Measurements from ENCODE around the gene SRP54.

Gene SRP54

GRCh38 chr14:34981743-34982420 is 910 bp upstream of the SRP54 start:
- H3K4me3 ChIP-seq (replicated peaks in 1 of 2; ENCODE audit: low read depth in 2 of 2, low read length in 2 of 2), result peak overlapping the region; percentile 74 to 83
- DNase-seq (ENCODE audit: low read depth in 2 of 2), result peak; percentile 58
- TF ChIP-seq, protein P1, sequence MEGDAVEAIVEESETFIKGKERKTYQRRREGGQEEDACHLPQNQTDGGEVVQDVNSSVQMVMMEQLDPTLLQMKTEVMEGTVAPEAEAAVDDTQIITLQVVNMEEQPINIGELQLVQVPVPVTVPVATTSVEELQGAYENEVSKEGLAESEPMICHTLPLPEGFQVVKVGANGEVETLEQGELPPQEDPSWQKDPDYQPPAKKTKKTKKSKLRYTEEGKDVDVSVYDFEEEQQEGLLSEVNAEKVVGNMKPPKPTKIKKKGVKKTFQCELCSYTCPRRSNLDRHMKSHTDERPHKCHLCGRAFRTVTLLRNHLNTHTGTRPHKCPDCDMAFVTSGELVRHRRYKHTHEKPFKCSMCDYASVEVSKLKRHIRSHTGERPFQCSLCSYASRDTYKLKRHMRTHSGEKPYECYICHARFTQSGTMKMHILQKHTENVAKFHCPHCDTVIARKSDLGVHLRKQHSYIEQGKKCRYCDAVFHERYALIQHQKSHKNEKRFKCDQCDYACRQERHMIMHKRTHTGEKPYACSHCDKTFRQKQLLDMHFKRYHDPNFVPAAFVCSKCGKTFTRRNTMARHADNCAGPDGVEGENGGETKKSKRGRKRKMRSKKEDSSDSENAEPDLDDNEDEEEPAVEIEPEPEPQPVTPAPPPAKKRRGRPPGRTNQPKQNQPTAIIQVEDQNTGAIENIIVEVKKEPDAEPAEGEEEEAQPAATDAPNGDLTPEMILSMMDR (IDR thresholded peaks at IDR 0.05; ENCODE audit: low read depth, low read length), result peak; percentile 49

- no peak for DNase-seq (ENCODE audit: low read depth in 2 of 2)
- H3K4me3 ChIP-seq (replicated peaks in 1 of 2; ENCODE audit: low read depth in 2 of 2, low read length in 2 of 2), result peak overlapping the region; percentile 74 to 83
- TF ChIP-seq, protein P1 (IDR thresholded peaks at IDR 0.05; ENCODE audit: low read depth, low read length), result no peak
These were observed 462 bp downstream of the SRP54 start for GRCh38 chr14:34983148-34983760.

DNA sequence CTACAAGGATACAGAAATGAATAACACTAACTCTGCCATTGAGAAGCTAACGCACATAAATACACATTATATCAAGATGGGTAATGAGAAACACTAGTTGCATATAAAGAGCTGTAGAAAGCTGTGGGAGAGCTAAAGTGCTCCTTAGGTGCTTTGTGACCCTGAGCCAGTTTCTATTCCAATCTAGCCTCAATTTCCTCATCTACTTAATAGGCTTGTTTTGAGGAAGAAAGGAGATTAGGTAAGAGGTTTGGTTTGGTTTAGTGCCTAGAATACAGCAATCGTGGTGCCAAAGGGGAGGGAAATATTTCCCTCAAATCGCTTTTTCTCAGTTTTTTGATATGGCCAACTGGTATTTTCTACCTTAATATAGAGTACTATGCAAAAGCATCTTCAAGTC is 994 bp downstream of the SRP54 start:
- H3K4me3 ChIP-seq (replicated peaks in 1 of 2; ENCODE audit: low read depth in 2 of 2, low read length in 2 of 2), result peak overlapping the region; percentile 74 to 83
- DNase-seq (ENCODE audit: low read depth in 2 of 2), result peak; percentile 12 to 15
- TF ChIP-seq, protein P1 (IDR thresholded peaks at IDR 0.05; ENCODE audit: low read depth, low read length), result no peak

DNA sequence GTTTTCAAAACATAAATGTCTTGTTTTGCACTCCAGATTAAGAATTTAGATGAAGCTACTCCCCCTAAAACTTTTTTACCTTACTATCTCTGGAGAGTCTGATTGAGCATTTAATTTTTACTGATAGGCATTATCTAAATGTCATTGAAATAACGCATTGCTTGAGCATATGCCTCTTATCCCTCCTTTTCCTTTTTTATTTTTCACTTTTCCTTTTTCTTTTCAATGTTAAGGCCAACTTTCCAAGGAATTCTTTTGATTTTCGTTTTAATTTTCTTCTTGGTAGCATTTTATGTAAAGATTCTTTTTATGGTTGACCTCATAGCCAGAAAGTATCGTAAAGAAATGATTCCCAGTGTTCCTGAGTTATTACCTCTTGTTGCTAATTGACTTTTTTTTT is 2.9 kb downstream of the SRP54 start:
- DNase-seq (ENCODE audit: low read depth in 2 of 2), result no peak
- TF ChIP-seq, protein P1 (IDR thresholded peaks at IDR 0.05; ENCODE audit: low read depth, low read length), result no peak
- no peak overlapping the region for H3K4me3 ChIP-seq (replicated peaks in 1 of 2; ENCODE audit: low read depth in 2 of 2, low read length in 2 of 2)

DNA sequence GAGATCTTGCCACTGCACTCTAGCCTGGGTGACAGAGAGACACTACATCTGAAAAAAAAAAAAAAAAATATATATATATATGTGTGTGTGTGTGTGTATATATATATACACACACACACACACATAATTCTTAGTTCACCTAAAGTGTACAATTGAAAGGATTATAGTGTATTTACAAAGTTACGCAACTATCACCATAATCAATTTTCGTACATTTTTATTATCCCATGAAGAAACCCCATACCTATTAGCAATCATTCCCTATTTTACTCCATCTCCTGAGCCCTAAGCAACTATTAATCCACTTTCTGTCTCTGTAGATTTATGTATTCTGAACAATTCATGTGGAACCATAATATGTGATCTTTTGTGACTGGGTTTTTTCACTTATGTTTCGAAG is 4.4 kb downstream of the SRP54 start:
- no peak for DNase-seq (ENCODE audit: low read depth in 2 of 2)
- TF ChIP-seq, protein P1 (IDR thresholded peaks at IDR 0.05; ENCODE audit: low read depth, low read length), result no peak
- H3K4me3 ChIP-seq (replicated peaks in 1 of 2; ENCODE audit: low read depth in 2 of 2, low read length in 2 of 2), result no peak overlapping the region

DNA sequence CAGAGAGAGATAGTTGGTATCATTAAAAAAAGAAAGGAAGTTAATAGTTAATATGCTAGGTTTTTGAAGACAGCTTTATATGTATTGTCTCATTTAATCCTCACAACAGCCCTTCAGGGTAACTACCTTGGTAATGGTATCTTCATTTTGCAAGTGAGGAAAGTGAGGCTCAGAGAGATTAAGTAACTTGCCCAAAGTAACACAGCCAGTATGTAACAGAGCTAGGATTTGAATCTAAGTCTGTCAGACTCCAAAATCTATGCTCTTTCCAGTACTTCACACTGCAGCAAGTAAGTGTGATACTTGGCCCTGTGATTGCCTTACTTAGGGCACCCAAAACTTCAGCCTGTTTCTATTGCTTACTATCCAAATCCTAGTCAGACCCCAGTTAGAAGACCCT is 7.0 kb downstream of the SRP54 start:
- TF ChIP-seq, protein P1 (IDR thresholded peaks at IDR 0.05; ENCODE audit: low read depth, low read length), result no peak
- DNase-seq (ENCODE audit: low read depth in 2 of 2), result no peak
- H3K4me3 ChIP-seq (replicated peaks in 1 of 2; ENCODE audit: low read depth in 2 of 2, low read length in 2 of 2), result no peak overlapping the region

All from cardiac fibroblast (primary cell).